DND-41 (cell line): ENCODE results near the gene TUBGCP4.

Experiments
- EZH2 ChIP-seq: IDR thresholded peaks from 3 replicates; pipeline ENCODE4 v1.6.1; 2012; ENCODE audit warnings: borderline replicate concordance, low read depth, mild to moderate bottlenecking, moderate library complexity, low read length, inconsistent platforms; ENCODE audit not compliant: severe bottlenecking
- TF ChIP-seq, protein P1 (sequence below): IDR thresholded peaks from 2 replicates; pipeline ENCODE4 v1.5.1; 2012; ENCODE audit warnings: borderline replicate concordance, low read length, moderate library complexity, mild to moderate bottlenecking; ENCODE audit not compliant: poor library complexity, severe bottlenecking; ENCODE audit errors: extremely low read depth

DNA sequence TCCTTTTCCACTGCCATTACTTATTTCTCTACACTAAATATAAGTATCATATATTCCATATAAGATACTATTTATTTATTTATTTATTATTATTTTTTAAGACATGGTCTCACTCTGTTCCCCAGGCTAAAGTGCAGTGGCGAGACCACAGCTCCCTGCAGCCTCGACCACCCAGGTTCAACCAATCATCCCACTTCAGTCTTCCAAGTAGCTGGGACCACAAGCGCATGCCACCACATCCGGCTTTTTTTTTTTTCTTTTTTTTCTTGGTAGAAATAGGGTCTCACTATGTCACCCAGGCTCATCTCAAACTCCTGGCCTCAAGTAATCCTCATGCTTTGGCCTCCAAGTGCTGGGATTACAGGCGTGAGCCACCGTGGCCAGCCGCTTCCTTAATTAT lies 65.5 kb downstream of the TUBGCP4 start:
- no peak for TF ChIP-seq EZH2
- TF ChIP-seq, protein P1, sequence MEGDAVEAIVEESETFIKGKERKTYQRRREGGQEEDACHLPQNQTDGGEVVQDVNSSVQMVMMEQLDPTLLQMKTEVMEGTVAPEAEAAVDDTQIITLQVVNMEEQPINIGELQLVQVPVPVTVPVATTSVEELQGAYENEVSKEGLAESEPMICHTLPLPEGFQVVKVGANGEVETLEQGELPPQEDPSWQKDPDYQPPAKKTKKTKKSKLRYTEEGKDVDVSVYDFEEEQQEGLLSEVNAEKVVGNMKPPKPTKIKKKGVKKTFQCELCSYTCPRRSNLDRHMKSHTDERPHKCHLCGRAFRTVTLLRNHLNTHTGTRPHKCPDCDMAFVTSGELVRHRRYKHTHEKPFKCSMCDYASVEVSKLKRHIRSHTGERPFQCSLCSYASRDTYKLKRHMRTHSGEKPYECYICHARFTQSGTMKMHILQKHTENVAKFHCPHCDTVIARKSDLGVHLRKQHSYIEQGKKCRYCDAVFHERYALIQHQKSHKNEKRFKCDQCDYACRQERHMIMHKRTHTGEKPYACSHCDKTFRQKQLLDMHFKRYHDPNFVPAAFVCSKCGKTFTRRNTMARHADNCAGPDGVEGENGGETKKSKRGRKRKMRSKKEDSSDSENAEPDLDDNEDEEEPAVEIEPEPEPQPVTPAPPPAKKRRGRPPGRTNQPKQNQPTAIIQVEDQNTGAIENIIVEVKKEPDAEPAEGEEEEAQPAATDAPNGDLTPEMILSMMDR: no peak
